OCI-LY1 (cell line): ENCODE data around the gene CCDC192.
"Not testable (repeated sequence)": the region's sequence is repeated elsewhere in the genome, so short reads cannot be mapped to it uniquely, and the experiment has no call there.

Experiments used
- H2AFZ ChIP-seq: fragments of 200-600 bp; sonication (generic), shearing (Covaris generic); 2 replicates; pipeline ENCODE4 v1.6.0; 2014; ENCODE audit warnings: antibody characterized with exemption, mild to moderate bottlenecking, low read length
- H3F3A ChIP-seq: fragments of 200-600 bp; sonication (generic), shearing (Covaris generic); 2 replicates; pipeline ENCODE4 v1.6.0; 2014; ENCODE audit warnings: mild to moderate bottlenecking, antibody characterized with exemption, low read length, moderate library complexity; ENCODE audit not compliant: insufficient read depth
- H3K27ac ChIP-seq: fragments of 200-600 bp; sonication (generic); 2 replicates; pipeline ENCODE4 v1.5.1; 2014; ENCODE audit warnings: low read length, mixed run types, mild to moderate bottlenecking, low read depth; ENCODE audit not compliant: poor library complexity, severe bottlenecking
- H3K27me3 ChIP-seq: fragments of 200-600 bp; sonication (generic); 2 replicates; pipeline ENCODE4 v1.6.0; 2014; ENCODE audit warnings: antibody characterized with exemption, mild to moderate bottlenecking, low read length, moderate library complexity; ENCODE audit not compliant: insufficient read depth
- H3K36me3 ChIP-seq: fragments of 200-600 bp; sonication (generic); 2 replicates; pipeline ENCODE4 v1.6.1; 2014; ENCODE audit warnings: mild to moderate bottlenecking, antibody characterized with exemption, low read length, moderate library complexity, mixed read lengths; ENCODE audit not compliant: insufficient read depth
- H3K4me1 ChIP-seq: fragments of 200-600 bp; sonication (generic); 2 replicates; pipeline ENCODE4 v1.5.1; 2014; ENCODE audit warnings: mild to moderate bottlenecking, low read length, moderate library complexity; ENCODE audit not compliant: insufficient read depth, severe bottlenecking
- H3K4me2 ChIP-seq: fragments of 200-600 bp; sonication (generic), shearing (Covaris generic); 2 replicates; pipeline ENCODE4 v1.6.1; 2014; ENCODE audit warnings: low read length
- H3K4me3 ChIP-seq: fragments of 200-600 bp; sonication (generic); 2 replicates; pipeline ENCODE4 v1.5.1; 2014; ENCODE audit warnings: low read length, low read depth, mild to moderate bottlenecking, mixed read lengths; ENCODE audit not compliant: poor library complexity, severe bottlenecking
- H3K79me2 ChIP-seq: fragments of 200-600 bp; shearing (Covaris generic); 2 replicates; pipeline ENCODE4 v1.6.1; 2016; ENCODE audit warnings: mixed run types, low read length, mixed read lengths; ENCODE audit not compliant: insufficient read depth
- H3K9ac ChIP-seq: fragments of 200-600 bp; sonication (generic), shearing (Covaris generic); 2 replicates; pipeline ENCODE4 v1.6.1; 2014; ENCODE audit warnings: mild to moderate bottlenecking, low read length, mixed read lengths
- H3K9me2 ChIP-seq: fragments of 200-600 bp; sonication (generic), shearing (Covaris generic); 2 replicates; pipeline ENCODE4 v1.6.1; 2014; ENCODE audit warnings: low read depth, mild to moderate bottlenecking, low read length, mixed read lengths
- H3K9me3 ChIP-seq: fragments of 200-600 bp; shearing (Covaris generic); 2 replicates; pipeline ENCODE4 v1.6.1; 2014; ENCODE audit warnings: low read length, mixed read lengths
- H4K20me1 ChIP-seq: fragments of 200-600 bp; sonication (generic), shearing (Covaris generic); 2 replicates; pipeline ENCODE4 v1.6.0; 2016; ENCODE audit warnings: mild to moderate bottlenecking, low read length; ENCODE audit not compliant: insufficient read depth
- CTCF ChIP-seq: fragments of 200-600 bp; sonication (generic), shearing (Covaris generic); IDR thresholded peaks from 2 replicates; pipeline ENCODE4 v1.5.1; 2017; ENCODE audit warnings: mild to moderate bottlenecking, antibody characterized with exemption, low read length, moderate library complexity, mixed read lengths
- EZH2 ChIP-seq: fragments of 200-600 bp; sonication (generic), shearing (Covaris generic); IDR thresholded peaks from 2 replicates; pipeline ENCODE4 v1.8.0; 2017; ENCODE audit warnings: borderline replicate concordance, mixed run types, mild to moderate bottlenecking, antibody characterized with exemption, low read length, moderate library complexity, mixed read lengths

CCDC192 gene

GRCh38 chr5:127667926-127668325 lies 35.3 kb upstream of the CCDC192 start:
- Histone ChIP-seq H3K9me2 (no peaks in the 10 kb centered on the region), H3K4me2 (no peak overlapping the region), H3K4me1 (peaks cover 3% of the 10 kb centered on the region), H3K36me3 (no peaks in the 10 kb centered on the region), H3K9ac (no peak overlapping the region), H3K27ac (no peak overlapping the region), H3K4me3 (no peak overlapping the region), H3F3A (no peaks in the 10 kb centered on the region), H2AFZ (peak overlapping the region; percentile 56; the same call in 1 of the 2 replicates), H3K79me2 (no peaks in the 10 kb centered on the region), H3K9me3 (no peaks in the 10 kb centered on the region), H3K27me3 (no peaks in the 10 kb centered on the region), H4K20me1 (no peaks in the 10 kb centered on the region)
- TF ChIP-seq CTCF (no peak), EZH2 (no peak)

- H4K20me1 ChIP-seq = no peaks in the 10 kb centered on the region
- H3K9me3 ChIP-seq = no peaks in the 10 kb centered on the region
- H3F3A ChIP-seq = no peaks in the 10 kb centered on the region
- no peak overlapping the region for H2AFZ ChIP-seq
- no peaks in the 10 kb centered on the region for H3K4me1 ChIP-seq
- no peak overlapping the region for H3K4me2 ChIP-seq
- no peaks in the 10 kb centered on the region for H3K9me2 ChIP-seq
- no peaks in the 10 kb centered on the region for H3K36me3 ChIP-seq
- no peak overlapping the region for H3K27ac ChIP-seq
- no peak for TF ChIP-seq CTCF
- no peak for TF ChIP-seq EZH2
- no peaks in the 10 kb centered on the region for H3K27me3 ChIP-seq
- no peak overlapping the region for H3K4me3 ChIP-seq
- H3K9ac ChIP-seq = no peak overlapping the region
- H3K79me2 ChIP-seq = no peaks in the 10 kb centered on the region
These were observed 32.0 kb upstream of the CCDC192 start for GRCh38 chr5:127671218-127671617.

GRCh38 chr5:127673117-127673800 lies 29.9 kb upstream of the CCDC192 start:
- Histone ChIP-seq H3K9ac (no peak overlapping the region), H4K20me1 (no peaks in the 10 kb centered on the region), H3K9me3 (no peaks in the 10 kb centered on the region), H3F3A (no peaks in the 10 kb centered on the region), H3K9me2 (no peaks in the 10 kb centered on the region), H3K36me3 (no peaks in the 10 kb centered on the region), H3K79me2 (no peaks in the 10 kb centered on the region), H3K27me3 (no peaks in the 10 kb centered on the region), H3K27ac (no peak overlapping the region), H2AFZ (no peak overlapping the region), H3K4me2 (no peak overlapping the region), H3K4me1 (no peaks in the 10 kb centered on the region), H3K4me3 (no peak overlapping the region)
- no peak for TF ChIP-seq CTCF
- no peak for TF ChIP-seq EZH2

- H3K4me3 ChIP-seq, H3K4me2 ChIP-seq, H3K9me3 ChIP-seq, H3K4me1 ChIP-seq, H3K79me2 ChIP-seq, H3F3A ChIP-seq, H4K20me1 ChIP-seq, H3K36me3 ChIP-seq, H3K9me2 ChIP-seq, H3K27me3 ChIP-seq, H3K9ac ChIP-seq, H2AFZ ChIP-seq, H3K27ac ChIP-seq: not testable (repeated sequence)
These were observed 26.2 kb upstream of the CCDC192 start for GRCh38 chr5:127676951-127677350.

GRCh38 chr5:127679691-127680330 lies 23.4 kb upstream of the CCDC192 start:
- H3K79me2 ChIP-seq, H3K9me2 ChIP-seq, H2AFZ ChIP-seq, H3F3A ChIP-seq, H4K20me1 ChIP-seq, H3K4me3 ChIP-seq, H3K27me3 ChIP-seq, H3K9ac ChIP-seq, H3K27ac ChIP-seq, H3K9me3 ChIP-seq, H3K36me3 ChIP-seq, H3K4me1 ChIP-seq, H3K4me2 ChIP-seq: not testable (repeated sequence)
